A673 (cell line): ENCODE measurements around the gene BLOC1S6. TPM values are rescaled to one million over a fixed set of nuclear protein-coding genes. Genes with fewer than 3 reads are reported as not detected.

ENCODE experiments used
- BruUV-seq: library from RNA; stranded (reverse); fragments of 400-500 nt; replicated peaks from 2 replicates; lab custom pipeline; 2021; lab: Mats Ljungman, UMichigan
- CTCF ChIA-PET: fragments of 300-600 bp; sonication (Branson Sonifier 250); formaldehyde crosslinking; loops from one replicate; lab custom pipeline; 2022; ENCODE audit warnings: antibody characterized with exemption; lab: Charles Lee
- POLR2A ChIA-PET: fragments of 300-600 bp; sonication (Branson Sonifier 250); formaldehyde crosslinking; loops from one replicate; lab custom pipeline; 2022; ENCODE audit warnings: antibody characterized with exemption; ENCODE audit not compliant: low non-redundant PET; lab: Charles Lee
- DNase-seq: peaks from one replicate; pipeline ENCODE4 v3.0.0-alpha.2; 2015; ENCODE audit warnings: low spot score
- H3K27ac ChIP-seq: fragments of 200-600 bp; sonication (generic); 2 replicates; pipeline ENCODE4 v1.5.1; 2016; ENCODE audit warnings: mixed run types, low read depth, mild to moderate bottlenecking, mixed read lengths, antibody characterized with exemption, low read length; ENCODE audit not compliant: poor library complexity, severe bottlenecking
- H3K27me3 ChIP-seq: fragments of 200-600 bp; sonication (generic); replicated peaks from 2 replicates; pipeline ENCODE4 v1.6.1; 2017; ENCODE audit warnings: mixed run types, low read depth, mild to moderate bottlenecking, mixed read lengths, antibody characterized with exemption, low read length; ENCODE audit not compliant: insufficient read depth, poor library complexity
- H3K36me3 ChIP-seq: fragments of 200-600 bp; sonication (generic); 2 replicates; pipeline ENCODE4 v1.6.1; 2016; ENCODE audit warnings: mixed run types, mild to moderate bottlenecking, mixed read lengths, antibody characterized with exemption, low read length; ENCODE audit not compliant: insufficient read depth, poor library complexity, severe bottlenecking
- H3K4me1 ChIP-seq: fragments of 200-600 bp; sonication (generic); 2 replicates; pipeline ENCODE4 v1.6.1; 2017; ENCODE audit warnings: mixed run types, mild to moderate bottlenecking, mixed read lengths, antibody characterized with exemption, low read length; ENCODE audit not compliant: insufficient read depth, poor library complexity, severe bottlenecking
- H3K4me3 ChIP-seq: fragments of 200-600 bp; sonication (generic); 2 replicates; pipeline ENCODE4 v1.5.1; 2016; ENCODE audit warnings: low read depth, mixed run types, mild to moderate bottlenecking, mixed read lengths, low read length; ENCODE audit not compliant: poor library complexity, severe bottlenecking
- H3K9me3 ChIP-seq: fragments of 200-600 bp; sonication (generic); 2 replicates; pipeline ENCODE4 v1.6.1; 2016; ENCODE audit warnings: mixed run types, low read depth, mild to moderate bottlenecking, mixed read lengths, antibody characterized with exemption, low read length; ENCODE audit not compliant: poor library complexity, severe bottlenecking
- CTCF ChIP-seq: fragments of 300-800, 200-600 bp; sonication (generic); conservative IDR thresholded peaks from 2 replicates; pipeline ENCODE4 v1.5.1; 2017; ENCODE audit warnings: low read depth, mild to moderate bottlenecking, antibody characterized with exemption, low read length, moderate library complexity, mixed read lengths
- EZH2 ChIP-seq: fragments of 200-600 bp; sonication (generic); IDR thresholded peaks from 2 replicates; pipeline ENCODE4 v1.6.1; 2017; ENCODE audit warnings: borderline replicate concordance, low read depth, mild to moderate bottlenecking, mixed read lengths, antibody characterized with exemption, low read length; ENCODE audit not compliant: poor library complexity, severe bottlenecking
- intact Hi-C: fragments of 100-400 bp; cut with micrococcal nuclease; formaldehyde crosslinking; loops from one replicate; pipeline ENCODE4 v1.10.0; 2022; ENCODE audit not compliant: unreplicated experiment
- total RNA-seq: library from RNA; stranded (reverse); gene quantifications from 2 replicates; pipeline ENCODE4 v1.2.3, GENCODE V29; 2021

Gene BLOC1S6
- total RNA-seq, 1 experiment from 2014 or later: 55.6 TPM

GRCh38 chr15:45611305-45611704, 24.1 kb downstream of the BLOC1S6 start:
- ChIA-PET CTCF (interaction anchor here (0.5 to 1.3 kb wide), 5 partner anchors 16 to 417 kb away, joined by 3 to 7 read pairs (median 5); no protein-coding TSS in a partner anchor), POLR2A (interaction anchor here (0.6 kb wide), 1 partner anchor 76 kb away, joined by 3 read pairs; no protein-coding TSS in a partner anchor)
- DNase-seq: peak; percentile 40
- no TSS peak for BruUV-seq
- Histone ChIP-seq H3K4me1 (no peaks in the 10 kb centered on the region), H3K27ac (no peak overlapping the region), H3K36me3 (peaks cover 8% of the 10 kb centered on the region), H3K4me3 (no peak overlapping the region), H3K9me3 (no peaks in the 10 kb centered on the region), H3K27me3 (no peaks in the 10 kb centered on the region)
- intact Hi-C loops: loop anchor here (5.0 to 10.0 kb wide), 2 partner anchors 307 to 449 kb away; no protein-coding TSS in a partner anchor
- no peak for TF ChIP-seq EZH2
- peak; percentile 62 for TF ChIP-seq CTCF

- Histone ChIP-seq H3K4me1 (no peaks in the 10 kb centered on the region), H3K36me3 (no peaks in the 10 kb centered on the region), H3K9me3 (no peaks in the 10 kb centered on the region), H3K27me3 (no peaks in the 10 kb centered on the region), H3K4me3 (no peak overlapping the region), H3K27ac (no peak overlapping the region)
- ChIA-PET CTCF (interaction anchor here (1.1 to 1.6 kb wide), 2 partner anchors 11 to 15 kb away, joined by 3 to 4 read pairs; no protein-coding TSS in a partner anchor), POLR2A (interaction anchor here (0.8 kb wide), 1 partner anchor 26 kb away, joined by 4 read pairs; no protein-coding TSS in a partner anchor)
- BruUV-seq: no TSS peak
- intact Hi-C loops: loop anchor here (5.0 to 10.0 kb wide), 2 partner anchors 308 to 451 kb away; no protein-coding TSS in a partner anchor
- no peak for DNase-seq
- TF ChIP-seq EZH2: no peak
- TF ChIP-seq CTCF: no peak
Measured at GRCh38 chr15:45612790-45613415, 25.7 kb downstream of the BLOC1S6 start.

- ChIA-PET CTCF (no interaction called here), POLR2A (no interaction called here)
- intact Hi-C loops: loop anchor here (10.0 kb wide), 1 partner anchor 312 kb away; no protein-coding TSS in a partner anchor
Measured at GRCh38 chr15:45616901-45617323, 29.7 kb downstream of the BLOC1S6 start.

More at GRCh38 chr15:45616901-45617323, 29.7 kb downstream of the BLOC1S6 start:
- BruUV-seq: no TSS peak
- no peaks in the 10 kb centered on the region for H3K9me3 ChIP-seq
- no peaks in the 10 kb centered on the region for H3K27me3 ChIP-seq
- DNase-seq: no peak
- H3K4me3 ChIP-seq: no peak overlapping the region
- TF ChIP-seq EZH2 (no peak), CTCF (no peak)
- no peaks in the 10 kb centered on the region for H3K36me3 ChIP-seq
- H3K27ac ChIP-seq: no peak overlapping the region
- no peaks in the 10 kb centered on the region for H3K4me1 ChIP-seq
